HepG2 (cell line): ENCODE results near the gene ZNF608. TPM values are rescaled to one million over a fixed set of nuclear protein-coding genes. Genes with fewer than 3 reads are reported as not detected.

Experiments
- ATAC-seq: fragments of 200-7000 bp; cut with Tn5 transposase; 3 replicates; pipeline ENCODE4 v1.9.1; 2020; ENCODE audit warnings: mild to moderate bottlenecking, moderate library complexity
- BruUV-seq: library from RNA; stranded (reverse); fragments of 400-500 nt; replicated peaks from 2 replicates; lab custom pipeline; 2021; lab: Mats Ljungman, UMichigan
- CTCF ChIA-PET: fragments of 300-600 bp; formaldehyde crosslinking; extraction: SDS; loops from one replicate; lab custom pipeline; 2021; ENCODE audit warnings: low total read pairs, inconsistent platforms, low intra/inter-chr PET ratio; lab: Yijun Ruan, JAX
- POLR2A ChIA-PET: fragments of 350-600 bp; sonication (Branson Sonifier 250); formaldehyde crosslinking; loops from one replicate; lab custom pipeline; 2020; ENCODE audit warnings: antibody characterized with exemption, inconsistent platforms; lab: Yijun Ruan, JAX
- DNase-seq: peaks from one replicate; pipeline ENCODE4 v3.0.0-alpha.2; 2015; ENCODE audit warnings: low spot score
- FAIRE-seq: peaks from 3 replicates; lab custom pipeline; 2011; peaks lifted over from hg19 to GRCh38; lab: Jason Lieb, UNC
- H2AFZ ChIP-seq: one replicate; pipeline ENCODE4 v1.6.1; 2011; ENCODE audit warnings: low read length, inconsistent platforms
- H3K27ac ChIP-seq: fragments of 300-600 bp; 3 replicates; pipeline ENCODE4 v1.8.0; 2011; ENCODE audit warnings: mixed run types, mild to moderate bottlenecking, mixed read lengths, low read length, inconsistent platforms; ENCODE audit not compliant: insufficient read depth; ENCODE audit errors: extremely low read length
- H3K27me3 ChIP-seq, 2 experiments: fragments of 200-600 bp in 1 of 2; 2 replicates in 1 of 2; 3 replicates in 1 of 2; pipeline versions ENCODE4 v1.6.0 to v1.8.0; 2011; ENCODE audit warnings: low read length in 2 of 2, mild to moderate bottlenecking in 2 of 2, moderate library complexity in 2 of 2, inconsistent platforms in 1 of 2; ENCODE audit not compliant: insufficient read depth in 2 of 2, control insufficient read depth in 1 of 2
- H3K36me3 ChIP-seq, 2 experiments: fragments of 200-600 bp in 1 of 2; replicated peaks in 1 of 2; 2 replicates in 1 of 2; 3 replicates in 1 of 2; pipeline versions ENCODE4 v1.5.1 to v1.8.0; 2011; ENCODE audit warnings: low read length in 2 of 2, inconsistent platforms in 1 of 2; ENCODE audit not compliant: insufficient read depth in 2 of 2, control insufficient read depth in 1 of 2
- H3K4me1 ChIP-seq: 2 replicates; pipeline ENCODE4 v1.5.1; 2012; ENCODE audit warnings: low read length, inconsistent platforms; ENCODE audit not compliant: insufficient read depth
- H3K4me2 ChIP-seq: 2 replicates; pipeline ENCODE4 v1.6.0; 2011; ENCODE audit warnings: low read depth, low read length, inconsistent platforms
- H3K4me3 ChIP-seq, 3 experiments: fragments of 200-600 bp in 1 of 3; sonication (generic), shearing (Covaris generic) in 1 of 3; replicated peaks in 1 of 3; 2 replicates each; pipeline ENCODE4 v1.5.1; 2011 to 2016; ENCODE audit warnings: low read length in 3 of 3, inconsistent platforms in 2 of 3, low read depth in 2 of 3, mild to moderate bottlenecking in 2 of 3, control low read depth in 1 of 3, mixed read lengths in 1 of 3; ENCODE audit not compliant: insufficient read depth in 1 of 3
- H3K79me2 ChIP-seq: one replicate; pipeline ENCODE4 v1.6.1; 2011; ENCODE audit warnings: low read length, inconsistent platforms; ENCODE audit not compliant: insufficient read depth
- H3K9ac ChIP-seq: 2 replicates; pipeline ENCODE4 v1.6.0; 2011; ENCODE audit warnings: mild to moderate bottlenecking, low read depth, low read length, inconsistent platforms; ENCODE audit not compliant: insufficient read depth
- H3K9me3 ChIP-seq: 2 replicates; pipeline ENCODE4 v1.5.1; 2012; ENCODE audit warnings: mild to moderate bottlenecking, low read length
- H4K20me1 ChIP-seq: 2 replicates; pipeline ENCODE4 v1.6.0; 2011; ENCODE audit warnings: inconsistent platforms, mild to moderate bottlenecking, low read length, moderate library complexity; ENCODE audit not compliant: insufficient read depth
- AHR ChIP-seq: IDR thresholded peaks from 2 replicates; pipeline ENCODE4 v1.6.1; 2018; ENCODE audit warnings: missing genetic modification reagents, missing compliant biosample characterization
- ATF7-NPFF ChIP-seq: sonication (generic); formaldehyde crosslinking; IDR thresholded peaks from 2 replicates; pipeline ENCODE4 v1.8.1; 2023; ENCODE audit warnings: mild to moderate bottlenecking, low read depth, missing genetic modification reagents, moderate library complexity
- GABPA ChIP-seq, 2 experiments: IDR thresholded peaks; 2 replicates each; pipeline ENCODE4 v1.6.1; 2011 to 2016; ENCODE audit warnings: low read depth in 2 of 2, low read length in 1 of 2, missing biosample characterization in 1 of 2, missing genetic modification characterization in 1 of 2
- HNRNPL ChIP-seq: fragments of 200-400 bp; formaldehyde crosslinking; IDR thresholded peaks from 2 replicates; pipeline ENCODE4 v1.6.1; 2017; ENCODE audit warnings: mild to moderate bottlenecking, low read depth, low read length
- ONECUT2 ChIP-seq: sonication (generic); formaldehyde crosslinking; IDR thresholded peaks from 2 replicates; pipeline ENCODE4 v1.4.0; 2020; ENCODE audit warnings: missing genetic modification reagents
- SIX4 ChIP-seq: sonication (generic); formaldehyde crosslinking; IDR thresholded peaks from 2 replicates; pipeline ENCODE4 v1.4.0; 2020; ENCODE audit warnings: missing genetic modification reagents
- SNAPC2 ChIP-seq: sonication (generic); formaldehyde crosslinking; IDR thresholded peaks from 2 replicates; pipeline ENCODE4 v1.8.1; 2022; ENCODE audit warnings: mild to moderate bottlenecking, missing genetic modification reagents
- SNRNP70 ChIP-seq: fragments of 200-400 bp; formaldehyde crosslinking; IDR thresholded peaks from 2 replicates; pipeline ENCODE4 v1.6.1; 2017; ENCODE audit warnings: mild to moderate bottlenecking, low read depth, low read length, moderate library complexity
- SYNCRIP ChIP-seq: fragments of 200-400 bp; formaldehyde crosslinking; IDR thresholded peaks from 2 replicates; pipeline ENCODE4 v1.6.1; 2018; ENCODE audit warnings: mild to moderate bottlenecking, low read depth, low read length; ENCODE audit not compliant: insufficient read depth
- ZBTB42 ChIP-seq: sonication (generic); formaldehyde crosslinking; IDR thresholded peaks from 2 replicates; pipeline ENCODE4 v1.5.0; 2020; ENCODE audit warnings: mild to moderate bottlenecking, missing genetic modification reagents
- ZFP37 ChIP-seq: sonication (generic); formaldehyde crosslinking; IDR thresholded peaks from 2 replicates; pipeline ENCODE4 v1.4.0; 2020; ENCODE audit warnings: missing genetic modification reagents, borderline replicate concordance
- ZNF296 ChIP-seq: sonication (generic); formaldehyde crosslinking; conservative IDR thresholded peaks from 2 replicates; pipeline ENCODE4 v1.5.0; 2020; ENCODE audit warnings: mild to moderate bottlenecking, missing genetic modification reagents
- WGBS: methylation state at CpG from one replicate; pipeline ENCODE4 v1.1.6; 2017; ENCODE audit warnings: low lambda C conversion rate; 5-methylcytosine and 5-hydroxymethylcytosine counted together
- in situ Hi-C: cut with HindIII; loops from 2 replicates; pipeline ENCODE4 v1.10.0; 2017; ENCODE audit warnings: low pct_unique_long_range_greater_than_20kb; ENCODE audit not compliant: extremely low pct_ligation_motif_present
- intact Hi-C: fragments of 100-400 bp; cut with micrococcal nuclease; formaldehyde crosslinking; loops from one replicate; pipeline ENCODE4 v1.10.0; 2022; ENCODE audit not compliant: unreplicated experiment
- polyA plus RNA-seq, 8 experiments: library from polyadenylated mRNA; depleted of rRNA in 3 of 8; stranded (reverse) in 7 of 8; unstranded in 1 of 8; fragments of >200 nt; fragmentation: Illumina TruSeq in 4 of 8; extraction: Trizol in 4 of 8; gene quantifications; 2 replicates each; pipeline versions ENCODE4 v1.2.1 to v1.2.3, GENCODE V29; 2011 to 2016; ENCODE audit warnings: low read depth in 4 of 8, missing spikeins in 1 of 8, mixed read lengths in 1 of 8; ENCODE audit not compliant: insufficient read depth in 1 of 8
- total RNA-seq, 5 experiments: library from RNA; depleted of rRNA; stranded (reverse); fragments of >200 nt; fragmentation: Illumina TruSeq; extraction: Trizol; gene quantifications; 2 replicates each; pipeline ENCODE4 v1.2.3, GENCODE V29; 2016; ENCODE audit warnings: low read depth in 1 of 5
- TF ChIP-seq, protein P1 (sequence below): sonication (generic); formaldehyde crosslinking; IDR thresholded peaks from 2 replicates; pipeline ENCODE4 v1.4.0; 2020; ENCODE audit warnings: missing genetic modification reagents
- TF ChIP-seq, protein P2 (sequence below): IDR thresholded peaks from 2 replicates; pipeline ENCODE4 v1.6.1; 2016; ENCODE audit warnings: low read depth, control low read depth

The ZNF608 gene
- total and polyA plus RNA-seq, 2 of the 13 experiments (the other 11 are each of a cell fraction or from before 2014, with no cell fraction given), result 0.66 to 0.91 TPM

DNA sequence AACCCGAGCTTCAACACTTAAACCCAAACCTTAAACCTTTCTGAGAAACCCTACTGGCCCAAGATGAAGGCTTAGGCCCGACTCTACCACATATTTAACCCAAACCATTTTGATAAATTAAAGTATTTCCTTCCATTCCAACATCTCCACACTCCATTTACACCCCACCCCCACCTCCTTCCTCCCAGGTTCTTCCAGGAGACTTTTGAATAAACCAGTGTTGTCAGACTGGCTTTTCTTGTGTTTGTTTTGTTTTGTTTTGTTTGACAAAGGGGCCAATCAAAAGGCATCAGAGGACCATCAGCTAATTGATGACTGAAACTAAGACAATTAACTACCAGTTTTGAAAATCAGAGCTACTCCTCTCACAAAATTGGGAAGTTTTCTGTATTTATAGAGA is 4.6 kb upstream of the ZNF608 start:
- Histone ChIP-seq H3K4me1 (peaks cover 29% of the 10 kb centered on the region), H2AFZ (no peak overlapping the region), H3K4me2 (no peak overlapping the region), H3K9me3 (no peaks in the 10 kb centered on the region), H3K27me3 (peaks cover 0 to 19% of the 10 kb centered on the region in 2 experiments; a peak in 3 of 5 replicates), H3K36me3 (no peaks in the 10 kb centered on the region), H3K27ac (no peak overlapping the region), H3K9ac (no peak overlapping the region), H3K4me3 (no peak overlapping the region), H3K79me2 (no peaks in the 10 kb centered on the region), H4K20me1 (no peaks in the 10 kb centered on the region)
- 15% methylated on average over 2 of the region's 2 CpGs for WGBS
- ChIA-PET POLR2A (interaction anchor here (0.7 kb wide), 1 partner anchor 168 kb away, joined by 3 read pairs; no protein-coding TSS in a partner anchor), CTCF (no interaction called here)
- TF ChIP-seq SYNCRIP (no peak), ZBTB42 (no peak), ZNF296 (CRISPR knock-in tag) (no peak), GABPA (IDR thresholded peaks at IDR 0.05; ENCODE audit: low read depth, low read length) (no peak), GABPA (CRISPR knock-in tag; IDR thresholded peaks at IDR 0.05; ENCODE audit: low read depth) (no peak), ATF7-NPFF (CRISPR knock-in tag) (no peak), ZFP37 (no peak), HNRNPL (no peak), SNRNP70 (no peak), AHR (no peak), SIX4 (CRISPR knock-in tag) (no peak), ONECUT2 (no peak), SNAPC2 (CRISPR knock-in tag) (no peak)
- TF ChIP-seq, protein P1, sequence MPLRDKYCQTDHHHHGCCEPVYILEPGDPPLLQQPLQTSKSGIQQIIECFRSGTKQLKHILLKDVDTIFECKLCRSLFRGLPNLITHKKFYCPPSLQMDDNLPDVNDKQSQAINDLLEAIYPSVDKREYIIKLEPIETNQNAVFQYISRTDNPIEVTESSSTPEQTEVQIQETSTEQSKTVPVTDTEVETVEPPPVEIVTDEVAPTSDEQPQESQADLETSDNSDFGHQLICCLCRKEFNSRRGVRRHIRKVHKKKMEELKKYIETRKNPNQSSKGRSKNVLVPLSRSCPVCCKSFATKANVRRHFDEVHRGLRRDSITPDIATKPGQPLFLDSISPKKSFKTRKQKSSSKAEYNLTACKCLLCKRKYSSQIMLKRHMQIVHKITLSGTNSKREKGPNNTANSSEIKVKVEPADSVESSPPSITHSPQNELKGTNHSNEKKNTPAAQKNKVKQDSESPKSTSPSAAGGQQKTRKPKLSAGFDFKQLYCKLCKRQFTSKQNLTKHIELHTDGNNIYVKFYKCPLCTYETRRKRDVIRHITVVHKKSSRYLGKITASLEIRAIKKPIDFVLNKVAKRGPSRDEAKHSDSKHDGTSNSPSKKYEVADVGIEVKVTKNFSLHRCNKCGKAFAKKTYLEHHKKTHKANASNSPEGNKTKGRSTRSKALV, result no peak
- TF ChIP-seq, protein P2, sequence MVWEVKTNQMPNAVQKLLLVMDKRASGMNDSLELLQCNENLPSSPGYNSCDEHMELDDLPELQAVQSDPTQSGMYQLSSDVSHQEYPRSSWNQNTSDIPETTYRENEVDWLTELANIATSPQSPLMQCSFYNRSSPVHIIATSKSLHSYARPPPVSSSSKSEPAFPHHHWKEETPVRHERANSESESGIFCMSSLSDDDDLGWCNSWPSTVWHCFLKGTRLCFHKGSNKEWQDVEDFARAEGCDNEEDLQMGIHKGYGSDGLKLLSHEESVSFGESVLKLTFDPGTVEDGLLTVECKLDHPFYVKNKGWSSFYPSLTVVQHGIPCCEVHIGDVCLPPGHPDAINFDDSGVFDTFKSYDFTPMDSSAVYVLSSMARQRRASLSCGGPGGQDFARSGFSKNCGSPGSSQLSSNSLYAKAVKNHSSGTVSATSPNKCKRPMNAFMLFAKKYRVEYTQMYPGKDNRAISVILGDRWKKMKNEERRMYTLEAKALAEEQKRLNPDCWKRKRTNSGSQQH (CRISPR knock-in tag), result no peak
- no peak for ATAC-seq
- BruUV-seq, result no TSS peak
- intact Hi-C loops (no loop called here), in situ Hi-C loops (no loop called here)
- DNase-seq, result no peak
- FAIRE-seq, result no peak
